IPS-20b (cell line): ENCODE results near the gene SLC9A3.

Experiments used
- H3K27ac ChIP-seq: one replicate; pipeline ENCODE4 v1.5.1; 2013; ENCODE audit warnings: low read length
- H3K27me3 ChIP-seq: 2 replicates; pipeline ENCODE4 v1.6.1; 2013; ENCODE audit warnings: mild to moderate bottlenecking, low read length, inconsistent platforms; ENCODE audit not compliant: insufficient read depth
- H3K36me3 ChIP-seq: 2 replicates; pipeline ENCODE4 v1.6.1; 2013; ENCODE audit warnings: low read depth, mild to moderate bottlenecking, inconsistent platforms, low read length, moderate library complexity; ENCODE audit not compliant: insufficient read depth
- H3K4me1 ChIP-seq: 2 replicates; pipeline ENCODE4 v1.6.1; 2013; ENCODE audit warnings: mild to moderate bottlenecking, control low read depth, inconsistent platforms, low read length, moderate library complexity; ENCODE audit not compliant: insufficient read depth
- H3K4me3 ChIP-seq: 2 replicates; pipeline ENCODE4 v1.5.1; 2013; ENCODE audit warnings: mild to moderate bottlenecking, low read length, inconsistent platforms
- H3K9ac ChIP-seq: 2 replicates; pipeline ENCODE4 v1.6.1; 2013; ENCODE audit warnings: low read depth, mild to moderate bottlenecking, inconsistent platforms, low read length, moderate library complexity
- H3K9me3 ChIP-seq: 2 replicates; pipeline ENCODE4 v1.6.1; 2013; ENCODE audit warnings: mild to moderate bottlenecking, low read depth, low read length, inconsistent platforms; ENCODE audit not compliant: insufficient read depth

Gene SLC9A3

GRCh38 chr5:553874-554273 is 29.6 kb upstream of the SLC9A3 start:
- Histone ChIP-seq H3K27me3 (peaks cover 16% of the 10 kb centered on the region), H3K9me3 (no peaks in the 10 kb centered on the region), H3K27ac (no peak overlapping the region), H3K9ac (no peak overlapping the region), H3K36me3 (no peaks in the 10 kb centered on the region), H3K4me1 (no peaks in the 10 kb centered on the region), H3K4me3 (no peak overlapping the region)

DNA sequence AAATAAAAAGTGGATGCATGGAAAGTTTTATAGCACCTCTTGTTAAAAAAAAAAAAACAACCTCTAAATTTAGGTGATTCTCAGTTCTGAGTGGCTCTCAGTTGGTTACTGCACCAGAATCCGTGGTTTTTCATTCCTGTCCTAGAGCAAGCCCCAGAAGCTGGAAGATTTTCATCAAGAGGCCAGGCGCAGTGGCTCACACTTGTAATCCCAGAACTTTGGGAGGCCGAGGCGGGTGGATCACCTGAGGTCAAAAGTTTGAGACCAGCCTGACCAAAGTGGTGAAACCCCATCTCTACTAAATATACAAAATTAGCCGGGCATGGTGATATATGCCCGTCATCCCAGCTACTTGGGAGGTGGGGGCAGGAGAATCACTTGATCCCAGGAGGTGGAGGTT is 27.2 kb upstream of the SLC9A3 start:
- no peaks in the 10 kb centered on the region for H3K36me3 ChIP-seq
- H3K4me1 ChIP-seq = no peaks in the 10 kb centered on the region
- H3K27ac ChIP-seq = no peak overlapping the region
- no peak overlapping the region for H3K4me3 ChIP-seq
- no peaks in the 10 kb centered on the region for H3K9me3 ChIP-seq
- H3K9ac ChIP-seq = no peak overlapping the region
- peaks cover 16% of the 10 kb centered on the region for H3K27me3 ChIP-seq

DNA sequence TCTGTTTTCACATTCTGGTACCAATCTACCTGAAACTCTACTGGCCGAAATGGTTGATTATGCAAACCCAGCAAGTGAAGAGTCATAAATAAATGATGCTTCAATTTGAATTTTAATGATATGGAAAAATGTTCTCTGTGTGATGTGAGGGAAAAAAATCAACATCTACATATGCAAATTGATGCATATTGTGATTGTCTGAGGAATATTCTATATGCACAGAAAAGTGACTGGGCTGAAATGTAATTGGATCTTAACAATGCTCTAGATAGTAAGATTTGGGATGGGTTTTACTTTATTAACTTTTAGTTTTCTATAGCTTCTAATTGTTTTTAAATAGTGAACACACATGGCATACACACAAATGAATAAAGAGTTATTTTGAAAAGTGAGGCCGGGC is 25.0 kb upstream of the SLC9A3 start:
- H3K27me3 ChIP-seq = peaks cover 16% of the 10 kb centered on the region
- H3K4me3 ChIP-seq = no peak overlapping the region
- H3K27ac ChIP-seq = no peak overlapping the region
- no peaks in the 10 kb centered on the region for H3K9me3 ChIP-seq
- no peak overlapping the region for H3K9ac ChIP-seq
- no peaks in the 10 kb centered on the region for H3K36me3 ChIP-seq
- H3K4me1 ChIP-seq = no peaks in the 10 kb centered on the region

DNA sequence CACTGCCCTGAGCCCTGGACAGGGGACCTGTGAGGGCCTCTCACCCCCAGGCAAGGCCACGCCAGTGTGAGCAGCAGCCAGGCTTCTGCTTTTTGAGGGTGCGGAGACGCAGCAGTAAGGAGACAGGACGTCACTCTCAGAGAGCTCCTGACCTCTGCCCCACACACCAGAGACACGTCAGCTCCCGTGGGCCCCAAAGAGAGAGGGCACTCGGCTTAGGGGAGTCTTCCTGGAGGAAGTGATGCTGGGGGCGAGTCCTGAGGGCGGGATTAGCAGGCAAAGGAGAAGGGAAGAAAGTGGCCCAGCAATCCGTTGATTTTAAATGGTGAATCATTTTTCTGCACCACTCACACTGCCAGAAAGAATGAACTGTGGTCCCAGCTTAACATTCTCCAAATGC is 24.0 kb upstream of the SLC9A3 start:
- Histone ChIP-seq H3K9ac (no peak overlapping the region), H3K27me3 (peaks cover 13% of the 10 kb centered on the region), H3K4me3 (no peak overlapping the region), H3K9me3 (no peaks in the 10 kb centered on the region), H3K4me1 (no peaks in the 10 kb centered on the region), H3K36me3 (no peaks in the 10 kb centered on the region), H3K27ac (no peak overlapping the region)

GRCh38 chr5:547086-547924 is 23.1 kb upstream of the SLC9A3 start:
- Histone ChIP-seq H3K4me3 (no peak overlapping the region), H3K27ac (no peak overlapping the region), H3K9me3 (no peaks in the 10 kb centered on the region), H3K4me1 (no peaks in the 10 kb centered on the region), H3K36me3 (no peaks in the 10 kb centered on the region), H3K27me3 (peaks cover 13% of the 10 kb centered on the region), H3K9ac (no peak overlapping the region)

DNA sequence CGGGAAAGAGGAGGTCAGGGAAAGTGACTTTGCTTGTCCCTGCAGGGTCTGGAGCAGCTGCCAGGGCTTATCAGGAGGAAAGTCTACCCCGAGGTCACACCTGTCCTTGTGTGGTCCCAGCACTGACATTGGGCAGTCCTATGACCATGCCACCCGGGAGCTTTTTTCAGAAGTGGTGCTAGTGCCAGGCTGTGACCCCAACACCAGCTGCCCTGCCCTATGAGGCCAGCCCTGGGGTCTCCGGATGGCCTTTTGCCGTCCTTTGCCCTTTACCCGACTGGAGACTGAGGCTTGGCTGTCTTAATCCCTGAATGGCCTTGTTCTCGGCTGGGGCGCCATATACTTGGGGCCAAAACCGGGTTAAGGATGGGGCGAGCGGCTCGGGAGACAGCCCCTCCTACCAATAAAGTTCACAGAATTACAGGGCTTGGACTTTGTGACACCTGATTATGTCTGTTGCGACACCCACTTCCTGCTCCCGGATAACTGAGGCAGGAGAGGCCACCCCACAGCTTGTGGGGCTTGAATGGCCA is 22.2 kb upstream of the SLC9A3 start:
- no peaks in the 10 kb centered on the region for H3K9me3 ChIP-seq
- no peak overlapping the region for H3K27ac ChIP-seq
- H3K4me1 ChIP-seq = no peaks in the 10 kb centered on the region
- H3K4me3 ChIP-seq = no peak overlapping the region
- H3K27me3 ChIP-seq = peaks cover 8% of the 10 kb centered on the region
- H3K36me3 ChIP-seq = no peaks in the 10 kb centered on the region
- no peak overlapping the region for H3K9ac ChIP-seq

GRCh38 chr5:545641-546375 is 21.6 kb upstream of the SLC9A3 start:
- H3K4me3 ChIP-seq = no peak overlapping the region
- no peak overlapping the region for H3K9ac ChIP-seq
- H3K9me3 ChIP-seq = no peaks in the 10 kb centered on the region
- H3K27ac ChIP-seq = no peak overlapping the region
- H3K36me3 ChIP-seq = no peaks in the 10 kb centered on the region
- peaks cover 1% of the 10 kb centered on the region for H3K27me3 ChIP-seq
- H3K4me1 ChIP-seq = no peaks in the 10 kb centered on the region

GRCh38 chr5:544675-545355 is 20.6 kb upstream of the SLC9A3 start:
- Histone ChIP-seq H3K9ac (no peak overlapping the region), H3K27ac (no peak overlapping the region), H3K4me3 (no peak overlapping the region), H3K27me3 (no peaks in the 10 kb centered on the region; the same call in 1 of the 2 replicates), H3K4me1 (no peaks in the 10 kb centered on the region), H3K36me3 (no peaks in the 10 kb centered on the region), H3K9me3 (no peaks in the 10 kb centered on the region)

GRCh38 chr5:543755-544674 is 19.8 kb upstream of the SLC9A3 start:
- H3K9ac ChIP-seq = no peak overlapping the region
- H3K27me3 ChIP-seq = no peaks in the 10 kb centered on the region; the same call in 1 of the 2 replicates
- no peak overlapping the region for H3K27ac ChIP-seq
- no peaks in the 10 kb centered on the region for H3K9me3 ChIP-seq
- no peaks in the 10 kb centered on the region for H3K4me1 ChIP-seq
- H3K36me3 ChIP-seq = no peaks in the 10 kb centered on the region
- no peak overlapping the region for H3K4me3 ChIP-seq

DNA sequence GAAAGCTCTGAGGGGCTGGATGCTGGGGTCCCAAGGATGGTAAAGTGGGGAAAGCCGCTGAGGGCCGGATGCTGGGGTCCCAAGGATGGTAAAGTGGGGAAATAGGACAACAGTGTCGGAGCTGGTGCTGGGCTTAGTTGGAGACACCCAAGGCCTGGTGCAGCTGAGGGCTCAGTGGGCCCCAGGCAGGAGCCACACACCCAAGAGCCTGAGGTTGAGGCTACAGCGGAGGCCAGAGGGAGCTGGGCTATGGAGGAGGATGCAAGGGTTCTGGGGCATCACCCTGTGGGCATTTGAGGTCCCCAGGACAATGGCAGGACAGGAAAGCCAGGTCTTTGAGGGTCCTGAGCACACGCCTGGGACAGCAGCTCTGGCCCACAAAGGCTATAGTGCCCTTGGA is 19.1 kb upstream of the SLC9A3 start:
- H3K4me1 ChIP-seq = no peaks in the 10 kb centered on the region
- H3K4me3 ChIP-seq = no peak overlapping the region
- H3K9ac ChIP-seq = no peak overlapping the region
- no peaks in the 10 kb centered on the region for H3K9me3 ChIP-seq
- no peaks in the 10 kb centered on the region; the same call in 1 of the 2 replicates for H3K27me3 ChIP-seq
- no peaks in the 10 kb centered on the region for H3K36me3 ChIP-seq
- no peak overlapping the region for H3K27ac ChIP-seq
